ENCODE results near the gene ARL8A.

Gene ARL8A

DNA sequence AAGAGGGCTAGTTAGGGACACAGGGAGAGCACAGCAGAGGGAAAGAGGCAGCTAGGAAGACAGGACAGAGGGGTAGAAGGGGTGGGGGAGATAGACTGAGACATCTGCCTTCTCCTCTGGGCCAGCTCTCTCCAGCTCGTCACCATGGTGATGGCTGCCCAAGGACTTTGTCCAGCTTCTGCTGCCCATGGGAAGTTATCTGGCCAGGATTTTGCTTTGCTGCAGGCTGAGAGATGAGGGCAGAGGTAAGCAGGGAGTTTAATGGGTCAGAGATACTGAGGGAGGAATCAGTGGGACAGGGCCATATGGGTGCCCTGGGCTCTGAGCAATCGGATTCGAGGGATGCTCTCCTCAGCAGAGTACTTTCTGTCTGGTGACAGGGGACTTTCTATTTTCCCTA, 56.3 kb downstream of the ARL8A start:
- TF ChIP-seq CTCF (IDR thresholded peaks at IDR 0.05; ENCODE audit: control insufficient read depth, insufficient read depth, low read depth, low read length, missing control alignments), result no peak
- DNase-seq (ENCODE audit: low read depth), result no peak
- no peak overlapping the region for H3K4me3 ChIP-seq (ENCODE audit: control insufficient read depth, low read depth, low read length)

DNA sequence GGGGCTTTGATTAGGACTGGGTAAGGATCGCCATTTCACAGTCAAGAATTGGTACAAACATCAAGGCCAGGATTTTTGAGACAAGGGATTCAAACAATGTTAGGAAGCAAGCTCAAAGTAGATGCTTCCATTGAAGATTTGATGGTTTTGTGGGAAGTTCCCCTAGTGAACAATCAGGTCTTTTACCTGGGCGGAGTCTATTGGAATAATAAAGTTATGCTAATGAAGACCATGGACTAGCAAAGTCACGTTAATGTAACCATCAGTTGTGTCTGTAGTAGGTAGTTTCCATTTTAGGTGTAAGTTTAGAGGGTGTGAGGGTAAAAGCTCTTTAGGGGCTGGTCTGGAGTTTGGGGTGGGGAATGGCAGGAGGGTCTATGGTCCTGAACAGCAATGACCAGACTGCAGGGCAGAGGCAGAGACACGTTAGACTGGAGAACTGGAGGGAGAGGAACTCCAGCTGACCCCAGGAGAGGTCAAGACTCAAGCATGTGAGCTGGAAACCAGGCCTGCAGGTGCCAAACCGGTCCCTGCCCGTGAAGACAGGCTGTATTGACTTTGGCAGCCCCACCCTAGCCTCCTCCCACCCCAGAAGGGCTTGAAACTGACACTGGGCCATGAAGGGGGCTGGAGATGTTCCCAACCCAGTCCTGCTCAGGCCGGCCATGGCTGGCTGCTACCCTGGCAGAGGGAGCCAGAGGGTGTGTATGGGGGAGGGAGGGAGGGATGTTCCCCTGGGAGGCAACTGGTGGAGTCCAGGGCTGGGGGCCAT, 57.8 kb downstream of the ARL8A start:
- H3K4me3 ChIP-seq (ENCODE audit: control insufficient read depth, low read depth, low read length), result no peak overlapping the region
- DNase-seq (ENCODE audit: low read depth), result no peak
- no peak for TF ChIP-seq CTCF (IDR thresholded peaks at IDR 0.05; ENCODE audit: control insufficient read depth, insufficient read depth, low read depth, low read length, missing control alignments)

GRCh38 chr1:202085682-202086373, 58.7 kb downstream of the ARL8A start:
- no peak overlapping the region for H3K4me3 ChIP-seq (ENCODE audit: control insufficient read depth, low read depth, low read length)
- DNase-seq (ENCODE audit: low read depth), result no peak
- TF ChIP-seq CTCF (IDR thresholded peaks at IDR 0.05; ENCODE audit: control insufficient read depth, insufficient read depth, low read depth, low read length, missing control alignments), result no peak

DNA sequence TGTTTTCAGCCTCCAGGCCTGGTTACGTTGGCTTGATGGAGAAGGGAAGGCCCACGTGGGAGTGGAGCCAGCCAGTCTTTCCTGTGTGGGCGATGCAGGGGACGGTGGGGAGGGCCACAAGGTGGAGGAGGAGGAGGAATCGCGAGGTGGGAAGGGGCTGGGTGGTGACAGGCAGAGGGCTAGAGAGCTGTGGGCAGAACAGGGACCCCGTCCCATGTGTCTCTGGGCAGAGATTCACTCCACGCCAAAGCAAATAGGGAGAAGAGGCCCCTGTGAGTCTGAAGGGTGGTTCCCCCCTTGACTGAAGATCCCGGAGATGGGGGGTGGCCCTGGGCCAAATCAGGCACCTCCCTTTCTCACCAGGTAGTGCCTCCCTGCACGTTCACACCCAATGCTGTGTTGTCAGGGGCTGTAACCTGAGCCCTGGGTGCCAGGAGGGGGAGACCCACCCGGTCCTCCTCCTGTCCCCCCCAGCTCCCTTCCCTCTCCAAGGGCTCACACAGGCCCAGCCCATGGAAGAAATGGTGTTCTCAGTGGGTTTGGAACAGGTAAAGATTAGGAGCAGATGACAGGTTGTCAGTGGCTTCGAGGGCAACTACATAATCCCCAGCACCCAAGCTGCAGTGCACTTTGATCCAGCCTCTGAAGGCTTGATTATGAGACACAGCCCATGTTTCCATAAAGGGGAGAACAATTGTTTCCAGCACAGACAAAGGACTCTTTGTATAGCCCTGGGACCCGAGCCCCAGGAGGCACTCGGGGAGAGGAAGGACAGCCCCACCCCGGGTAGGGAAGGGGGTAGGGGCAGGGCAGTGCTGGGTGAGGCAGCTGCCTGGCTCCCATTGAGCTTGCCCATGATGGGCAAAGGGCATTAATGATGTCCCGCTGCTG, 59.5 kb downstream of the ARL8A start:
- no peak for DNase-seq (ENCODE audit: low read depth)
- no peak overlapping the region for H3K4me3 ChIP-seq (ENCODE audit: control insufficient read depth, low read depth, low read length)
- TF ChIP-seq CTCF (IDR thresholded peaks at IDR 0.05; ENCODE audit: control insufficient read depth, insufficient read depth, low read depth, low read length, missing control alignments), result no peak

Data from AG09309 (cell line).